GM21528 (cell line): ENCODE results near the gene ADAMTS16.

ENCODE experiments used
- ATAC-seq: cut with Tn5 transposase; IDR thresholded peaks from one replicate; pipeline ENCODE4 v1.9.1; 2021; ENCODE audit warnings: mild to moderate bottlenecking, moderate library complexity; ENCODE audit not compliant: unreplicated experiment, low FRiP score

ADAMTS16 gene

DNA sequence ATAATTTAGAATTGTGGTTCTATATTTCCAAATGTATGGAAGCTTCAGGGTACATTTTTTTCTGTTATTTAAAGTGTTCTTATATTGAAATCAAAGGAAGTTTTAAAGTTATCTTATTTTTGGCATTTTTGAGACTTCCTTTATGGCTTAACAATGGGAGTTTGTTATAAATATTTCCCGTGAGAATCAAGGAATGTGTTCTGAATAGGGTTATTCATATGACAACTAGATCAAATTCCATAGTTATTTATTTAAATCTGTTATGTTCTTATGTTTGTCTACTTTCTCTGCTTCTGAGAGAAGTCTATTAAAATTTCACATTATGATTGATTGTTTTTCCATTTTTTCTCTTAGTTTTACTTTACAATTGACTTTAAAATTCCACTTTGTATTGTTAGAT is 135.1 kb downstream of the ADAMTS16 start:
- no peak for ATAC-seq

DNA sequence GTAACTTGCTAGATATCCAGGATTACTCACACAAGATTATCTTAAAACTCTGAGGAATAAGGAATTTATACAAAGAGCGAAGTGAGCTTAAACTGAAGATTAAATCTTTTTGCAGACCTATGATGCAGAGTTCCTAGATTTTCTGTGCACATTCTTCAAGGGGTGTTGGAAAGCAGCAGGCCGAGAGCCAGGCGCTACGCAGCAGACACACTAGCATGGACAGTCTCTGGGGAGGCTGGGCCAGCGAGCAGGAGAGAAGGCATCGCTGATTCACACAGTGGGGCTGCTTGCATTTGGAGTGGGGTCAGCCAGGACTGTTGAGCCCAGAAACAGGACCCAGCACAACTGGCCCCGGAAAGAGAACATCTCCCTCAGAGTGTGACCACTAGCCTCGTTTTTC is 136.3 kb downstream of the ADAMTS16 start:
- ATAC-seq, result no peak

DNA sequence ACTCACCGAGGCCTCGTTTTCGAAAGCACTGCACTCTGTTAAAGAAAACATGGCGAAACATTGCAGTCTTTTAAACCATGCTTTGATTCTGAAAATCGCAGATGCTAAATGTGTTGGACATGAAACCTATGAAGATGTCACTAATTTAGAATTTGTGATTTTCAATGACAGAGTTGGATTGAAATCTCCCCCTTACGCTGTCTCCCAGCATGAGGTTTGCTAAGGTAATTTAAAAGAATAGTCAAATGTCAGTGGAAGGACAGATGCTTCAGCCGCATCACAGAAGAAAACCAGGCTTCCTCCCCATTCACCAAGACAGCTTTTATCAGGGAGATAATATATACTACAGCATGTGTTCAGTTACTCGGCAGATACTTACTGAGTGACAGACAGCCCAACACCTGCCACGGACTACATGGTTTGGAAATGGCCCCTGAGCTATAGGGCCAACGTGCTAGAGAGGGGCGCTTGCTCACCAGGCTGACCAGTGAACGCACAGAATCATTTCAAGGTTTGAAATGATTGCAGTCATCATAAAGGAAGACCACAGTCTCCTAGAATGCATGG is 136.9 kb downstream of the ADAMTS16 start:
- no peak for ATAC-seq

DNA sequence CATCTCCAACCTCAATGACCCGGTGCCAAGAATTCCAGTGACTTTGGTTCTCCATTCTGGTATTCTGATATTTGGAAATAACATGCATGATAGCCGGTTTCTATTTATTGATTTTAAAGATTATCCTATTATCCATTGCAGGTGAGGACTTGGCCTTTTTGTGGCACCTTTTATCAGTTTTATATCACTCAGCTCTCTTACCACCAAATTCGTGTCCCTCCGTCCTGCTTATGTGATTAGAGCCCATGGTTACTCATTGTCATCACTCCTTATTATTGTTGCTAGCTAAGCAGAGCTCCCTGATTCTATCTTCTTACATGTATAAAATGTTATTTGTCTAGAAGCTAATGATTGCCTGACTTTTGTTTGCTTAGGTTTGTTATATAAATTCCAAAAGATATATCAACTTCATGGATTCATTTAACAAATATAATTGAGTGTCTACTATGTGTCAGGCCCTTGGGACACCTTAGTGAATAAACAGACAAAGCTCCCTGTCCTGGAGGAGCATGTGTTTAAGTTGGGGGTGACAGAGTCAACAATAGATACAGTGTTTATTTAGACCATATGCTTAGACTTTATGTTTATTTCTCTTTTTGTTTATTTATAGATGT is 138.2 kb downstream of the ADAMTS16 start:
- no peak for ATAC-seq

DNA sequence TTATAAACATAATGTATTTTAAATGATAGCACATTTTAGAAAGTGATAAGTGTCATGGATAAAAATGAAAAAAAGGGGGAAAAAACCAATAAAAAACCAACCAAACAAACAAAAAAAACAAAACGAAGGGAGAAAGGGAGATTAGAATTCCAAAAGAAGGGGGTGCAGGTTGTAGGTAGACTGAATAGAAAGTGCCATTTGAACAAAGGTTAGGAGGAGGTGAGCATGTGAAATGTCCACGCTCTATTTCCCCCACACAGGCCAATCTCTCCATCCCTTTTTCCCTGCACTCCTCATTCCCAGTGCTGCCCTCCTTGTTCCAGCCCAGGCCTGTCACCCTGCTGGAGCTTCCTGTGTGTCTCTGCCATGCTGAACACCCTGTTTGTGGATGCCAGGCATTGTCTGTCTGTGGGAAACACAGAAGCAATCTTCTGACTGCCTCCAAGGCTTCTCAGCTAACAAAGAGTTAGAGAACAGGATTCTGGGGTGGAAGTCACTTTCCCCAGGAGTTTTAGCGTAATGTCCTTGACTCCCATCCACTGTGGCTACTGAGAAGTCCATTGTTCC is 138.8 kb downstream of the ADAMTS16 start:
- no peak for ATAC-seq

DNA sequence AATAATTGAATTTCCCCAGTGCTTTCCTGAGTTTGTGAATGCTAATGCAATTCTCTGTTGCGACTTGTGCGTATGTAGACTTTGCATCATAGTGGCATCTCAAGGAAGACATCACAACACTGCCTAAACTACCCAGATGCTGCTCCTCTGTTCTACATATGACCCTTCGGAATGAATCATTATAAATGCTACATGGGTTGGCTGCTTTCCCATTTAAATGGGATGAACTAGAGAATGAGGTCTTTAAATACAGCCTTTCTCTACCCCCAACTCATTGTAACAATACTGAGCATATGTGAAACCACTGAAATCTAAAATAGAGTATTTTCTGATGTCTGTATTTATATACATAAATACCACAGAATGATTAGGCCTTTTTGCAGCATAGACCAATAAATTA is 145.8 kb downstream of the ADAMTS16 start:
- no peak for ATAC-seq

DNA sequence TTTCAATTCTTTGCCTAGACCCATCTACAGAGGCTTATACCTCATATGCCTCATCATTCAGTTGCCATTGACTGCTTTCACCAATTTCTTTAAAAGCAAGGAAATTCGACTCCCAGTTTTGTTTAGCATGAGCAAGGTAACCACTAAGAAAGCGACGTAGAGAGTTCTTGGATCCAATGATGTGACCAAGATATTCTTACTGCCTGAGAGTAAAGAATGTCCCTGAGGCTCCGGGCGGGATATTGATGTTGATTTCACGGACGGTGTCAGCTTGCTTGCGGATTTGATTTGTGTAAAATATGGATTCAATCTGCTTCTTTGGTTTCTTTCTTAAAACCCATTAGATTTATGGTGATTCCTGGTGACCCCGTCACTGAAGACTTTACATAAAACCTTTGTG is 147.3 kb downstream of the ADAMTS16 start:
- ATAC-seq, result no peak

DNA sequence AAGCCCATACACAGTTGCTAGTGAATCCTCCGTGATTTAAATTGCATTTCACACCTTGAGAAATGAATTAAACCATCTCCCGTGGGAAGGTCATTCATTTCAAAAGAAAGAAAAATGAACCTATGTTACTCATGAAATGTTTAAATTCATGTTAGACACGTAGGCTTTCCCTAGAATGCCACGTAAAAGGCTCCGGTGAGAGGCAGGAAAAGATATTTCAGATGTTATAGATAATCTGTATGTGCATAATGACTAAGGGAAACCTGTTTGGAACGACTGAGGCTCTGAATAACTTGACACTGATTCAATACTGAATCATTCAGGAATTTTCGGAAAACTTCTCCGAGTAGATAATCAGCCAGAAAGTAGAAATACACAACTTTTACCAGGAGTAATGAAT is 148.1 kb downstream of the ADAMTS16 start:
- ATAC-seq, result no peak

DNA sequence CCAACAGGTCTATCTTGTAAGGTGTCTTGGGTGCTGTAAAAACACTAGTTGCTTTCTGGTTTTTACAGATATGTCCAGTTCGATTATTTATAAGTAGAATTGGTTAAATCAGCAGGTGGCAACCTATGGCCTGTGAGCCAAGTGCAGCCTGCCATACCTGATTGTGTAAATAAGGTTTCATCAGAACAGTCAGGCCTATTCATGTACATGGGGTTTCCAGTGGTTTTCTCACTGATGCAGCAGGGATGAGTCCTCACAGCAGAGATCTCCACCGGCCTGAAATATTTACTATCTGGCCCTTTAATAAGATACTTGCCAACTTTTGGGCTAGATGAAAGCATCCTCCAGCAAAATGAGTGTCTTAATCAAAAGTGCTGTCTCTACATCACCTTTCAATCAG is 149.4 kb downstream of the ADAMTS16 start:
- no peak for ATAC-seq

DNA sequence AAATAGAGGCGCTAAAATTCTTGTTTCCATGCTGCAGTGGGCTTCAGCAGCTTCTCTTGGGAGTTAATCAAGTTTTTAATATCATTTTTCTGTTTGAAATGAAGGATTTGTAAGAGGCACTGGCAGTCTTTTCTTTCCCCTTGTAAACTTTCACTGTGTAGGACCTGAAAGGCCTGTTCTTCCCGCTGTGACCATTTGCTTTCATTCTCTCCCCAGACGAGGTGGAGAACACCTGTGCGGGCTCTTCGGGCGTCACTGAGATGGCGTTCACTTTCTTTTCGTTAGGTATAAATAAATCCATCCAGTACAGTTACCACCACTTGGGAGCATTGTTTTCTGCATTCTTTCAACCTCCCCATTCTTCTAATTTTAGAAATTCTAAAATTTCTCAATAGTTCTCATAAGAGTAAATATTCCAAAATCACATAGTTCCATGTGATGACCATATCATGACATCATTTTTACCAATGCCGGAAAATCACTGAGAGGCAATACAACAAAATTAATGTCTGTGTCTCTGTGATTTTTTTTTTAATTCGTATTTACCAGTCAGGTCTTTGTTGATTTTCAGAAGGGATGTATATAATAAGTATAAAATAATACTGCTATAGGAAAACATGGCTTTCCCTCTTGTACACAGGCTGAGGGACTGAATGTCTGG is 150.7 kb downstream of the ADAMTS16 start:
- no peak for ATAC-seq

DNA sequence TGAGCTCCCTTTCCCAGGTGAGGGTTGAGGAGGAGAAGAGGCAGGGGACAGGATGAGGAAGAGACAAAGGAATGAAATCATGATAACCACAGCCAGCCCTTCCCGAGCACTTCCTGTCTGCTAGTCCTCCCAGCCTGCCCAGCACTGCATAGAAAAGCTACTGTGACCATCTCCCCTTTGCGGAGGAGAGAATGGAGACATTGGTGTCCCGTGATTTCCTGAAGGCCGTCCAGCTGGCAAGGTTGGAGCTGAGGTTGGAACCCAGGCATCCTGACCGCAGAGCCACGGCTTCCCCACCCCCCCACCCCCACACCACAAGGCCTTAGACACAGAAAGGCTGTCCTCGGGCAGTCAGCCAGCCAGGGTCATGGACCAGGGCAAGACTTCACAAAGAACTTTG is 151.2 kb downstream of the ADAMTS16 start:
- ATAC-seq, result no peak

DNA sequence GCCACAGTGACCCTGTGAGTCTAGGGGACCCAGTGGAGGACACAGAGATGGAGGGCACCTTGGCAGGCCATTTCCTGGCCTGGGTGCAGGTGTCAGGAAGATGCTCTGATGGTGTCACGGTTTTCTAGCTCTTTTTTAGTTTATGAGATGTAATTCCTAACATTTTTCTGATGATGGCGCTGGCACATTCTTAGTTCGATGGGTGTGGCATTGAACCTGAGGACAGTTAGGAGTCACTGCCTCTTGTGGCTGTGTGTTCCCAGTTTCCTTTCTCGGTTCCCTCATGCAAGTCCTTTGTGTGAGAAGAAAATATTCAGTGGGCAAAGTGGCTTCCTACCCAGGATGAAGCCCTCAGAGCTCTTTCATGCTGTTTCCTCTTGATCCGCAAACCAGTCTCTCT is 152.9 kb downstream of the ADAMTS16 start:
- no peak for ATAC-seq

DNA sequence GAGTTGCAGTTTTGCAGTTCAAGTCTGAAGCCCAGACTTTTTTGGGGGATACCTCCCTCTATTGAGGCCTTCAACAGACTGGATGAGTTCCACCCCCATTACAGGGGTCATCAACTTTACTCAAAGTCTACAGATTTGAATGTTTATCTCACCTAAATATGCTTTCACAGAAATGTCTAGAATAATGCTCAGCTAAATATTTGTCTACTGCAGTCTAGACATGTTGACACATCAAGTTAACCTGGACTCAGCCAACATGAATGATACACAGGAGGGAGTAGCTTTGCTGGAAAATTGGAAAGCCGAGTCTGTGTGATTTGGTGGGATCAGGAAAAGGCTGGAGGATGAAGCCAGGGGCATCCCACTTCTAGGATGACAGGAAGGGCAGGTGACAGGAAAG is 154.3 kb downstream of the ADAMTS16 start:
- no peak for ATAC-seq

DNA sequence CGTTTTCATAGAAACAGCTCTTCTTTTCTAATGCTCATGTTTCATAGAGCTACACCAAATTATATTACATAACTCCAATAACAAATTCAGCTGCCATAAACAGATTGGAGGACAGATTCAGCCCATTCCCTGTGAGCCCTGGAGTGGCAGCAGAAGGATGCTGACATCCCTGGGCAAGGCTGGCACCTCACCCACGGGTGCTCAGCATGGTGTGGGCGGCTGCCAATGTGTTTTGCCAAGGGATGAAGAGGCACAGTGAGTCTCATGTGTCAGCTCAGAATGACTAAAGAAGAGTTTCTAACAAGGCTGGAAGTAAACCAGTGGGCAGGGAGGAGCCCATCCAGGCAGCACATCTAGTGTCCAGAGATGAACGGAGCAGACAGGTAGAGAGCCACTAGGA is 155.2 kb downstream of the ADAMTS16 start:
- ATAC-seq, result no peak

DNA sequence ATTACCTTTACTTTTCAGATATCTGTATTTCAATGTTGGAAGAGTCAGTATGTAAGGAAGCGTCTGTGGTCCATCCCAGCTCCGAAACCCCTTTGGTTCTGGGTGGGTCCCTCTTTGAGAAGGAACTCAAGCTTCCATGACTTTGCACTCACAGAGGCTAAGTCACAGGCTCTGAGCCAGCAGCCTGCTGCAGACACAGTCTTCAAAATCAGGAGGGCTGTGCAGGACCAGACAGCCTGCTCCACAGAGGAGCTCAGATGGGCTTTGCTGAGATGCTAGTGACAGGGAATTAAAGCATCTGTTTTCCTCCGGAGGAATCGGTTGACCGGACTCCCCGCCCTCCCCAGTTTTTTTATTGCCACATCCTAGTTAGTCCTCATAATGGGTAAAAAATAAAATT is 155.9 kb downstream of the ADAMTS16 start:
- ATAC-seq, result no peak

DNA sequence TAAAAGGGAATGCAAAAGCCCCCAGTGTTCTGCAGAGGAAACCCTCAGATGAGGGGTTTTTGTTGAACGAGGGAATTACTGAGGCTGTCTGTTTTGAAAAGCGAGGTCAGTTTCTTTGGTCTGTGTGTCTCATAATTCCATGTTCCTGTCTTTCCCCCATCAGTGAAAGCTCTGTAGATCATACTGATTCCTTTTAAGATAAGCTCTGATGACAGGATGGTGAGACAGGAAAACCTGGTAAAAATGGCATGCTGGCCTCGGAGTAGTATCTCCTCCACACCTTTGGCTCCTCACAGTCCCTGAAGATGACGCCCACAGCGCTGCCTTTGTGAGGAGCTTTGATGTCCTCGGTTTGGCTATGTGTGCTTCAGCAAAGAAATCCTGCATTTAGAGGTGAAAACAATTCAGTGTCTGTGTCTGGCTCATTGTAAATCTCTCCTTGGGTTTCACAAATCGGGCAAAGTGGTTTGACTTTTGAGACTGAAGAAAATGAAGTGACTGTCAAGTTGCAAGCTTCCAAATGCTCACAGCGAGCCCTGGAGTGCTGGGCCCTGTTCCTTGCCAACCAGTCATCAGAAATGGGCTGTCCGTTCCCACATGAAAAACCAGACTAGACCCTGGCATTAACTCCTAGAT is 157.4 kb downstream of the ADAMTS16 start:
- no peak for ATAC-seq

DNA sequence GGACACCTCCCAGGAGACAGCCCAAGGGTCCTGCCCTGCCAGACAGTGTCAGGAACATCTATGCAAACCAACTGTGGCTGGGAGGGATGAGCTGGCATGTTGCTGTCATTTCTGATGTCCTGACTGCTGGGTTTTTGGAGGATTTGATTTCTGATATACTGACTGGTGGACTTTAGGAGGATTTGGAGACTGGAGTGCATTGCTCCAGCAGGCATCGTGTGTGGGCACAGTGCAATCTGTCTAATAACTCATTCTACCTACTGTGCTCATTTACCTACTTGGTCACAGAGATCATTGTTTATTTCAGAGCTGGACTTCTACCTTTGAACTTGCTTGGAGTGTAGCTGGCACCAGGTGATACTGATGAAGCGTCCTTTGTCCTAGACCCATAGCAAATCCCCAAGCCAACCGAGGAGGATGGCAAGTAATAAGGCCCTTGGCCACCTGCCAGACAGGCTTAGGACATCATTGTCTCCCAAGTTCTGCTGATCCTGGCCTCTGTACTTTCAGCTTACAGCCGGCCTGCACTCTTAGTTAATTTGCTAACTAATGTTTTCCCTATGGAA is 158.0 kb downstream of the ADAMTS16 start:
- no peak for ATAC-seq

DNA sequence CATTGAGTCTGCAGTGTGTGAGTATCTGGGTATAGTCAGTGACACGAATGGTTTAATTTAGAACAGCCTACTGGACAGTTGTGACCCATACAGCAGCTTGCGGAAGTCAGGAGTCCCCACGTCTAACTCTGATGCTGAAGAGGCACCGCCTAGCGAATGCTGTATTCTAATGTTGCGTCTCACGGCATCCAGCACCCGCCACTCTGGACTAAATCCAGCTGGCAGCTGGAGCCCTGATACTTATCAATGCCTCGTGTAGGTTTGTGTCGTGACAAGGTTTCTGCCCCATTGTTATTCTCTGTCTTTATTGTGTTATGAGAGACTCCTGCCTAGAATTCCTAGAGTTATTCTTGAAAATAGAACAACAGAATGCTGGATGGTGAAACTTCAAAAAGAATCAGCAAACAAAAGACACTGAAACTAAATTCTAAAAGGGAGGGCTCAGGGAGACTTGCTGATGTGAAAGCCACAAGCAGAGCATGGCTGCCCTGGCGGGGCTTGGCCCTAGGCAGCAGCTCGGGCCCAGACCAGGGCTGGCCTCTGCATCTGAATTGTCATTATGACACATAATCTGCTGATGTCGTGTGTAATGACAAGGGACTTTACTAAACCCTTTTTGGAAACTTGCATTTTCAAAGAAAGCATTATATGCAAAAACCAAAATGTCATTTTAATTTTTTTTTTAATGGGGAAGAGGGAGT is 158.9 kb downstream of the ADAMTS16 start:
- no peak for ATAC-seq

DNA sequence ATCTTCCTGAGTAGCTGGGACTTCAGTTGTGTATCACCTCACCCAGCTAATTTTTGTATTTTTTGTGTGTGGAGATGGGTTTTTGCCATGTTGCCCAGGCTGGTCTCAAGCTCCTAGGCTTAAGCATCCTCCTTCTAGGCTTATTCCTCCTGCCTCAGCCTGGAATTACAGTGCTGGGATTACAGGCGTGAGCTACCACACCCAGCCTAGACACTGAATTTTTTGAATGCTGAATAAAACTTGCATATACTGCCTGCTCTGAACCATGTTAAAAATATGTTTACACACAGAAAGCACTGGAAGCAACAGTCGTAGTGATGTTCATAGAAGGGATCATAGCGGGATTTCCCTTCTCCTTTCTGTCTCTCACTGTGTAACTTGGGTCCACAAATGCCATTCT is 161.0 kb downstream of the ADAMTS16 start:
- ATAC-seq, result no peak

DNA sequence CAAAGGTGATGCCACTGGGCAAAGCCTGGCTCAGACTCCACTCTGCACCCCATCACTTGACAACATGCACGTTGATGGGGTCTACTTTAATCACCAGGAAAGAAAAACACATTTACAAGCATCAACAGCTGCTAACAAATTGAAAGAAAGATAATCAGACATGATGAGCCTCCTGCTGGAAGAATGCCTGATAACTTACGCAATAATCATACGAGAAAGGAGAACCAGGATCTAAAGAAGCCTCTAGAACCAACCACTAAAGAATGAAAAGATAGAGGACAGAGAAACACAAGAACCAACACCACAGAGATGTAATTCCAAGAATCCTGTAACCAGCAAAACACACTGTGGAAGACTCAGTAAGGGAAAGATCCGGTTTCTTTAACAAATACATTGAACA is 162.1 kb downstream of the ADAMTS16 start:
- no peak for ATAC-seq

DNA sequence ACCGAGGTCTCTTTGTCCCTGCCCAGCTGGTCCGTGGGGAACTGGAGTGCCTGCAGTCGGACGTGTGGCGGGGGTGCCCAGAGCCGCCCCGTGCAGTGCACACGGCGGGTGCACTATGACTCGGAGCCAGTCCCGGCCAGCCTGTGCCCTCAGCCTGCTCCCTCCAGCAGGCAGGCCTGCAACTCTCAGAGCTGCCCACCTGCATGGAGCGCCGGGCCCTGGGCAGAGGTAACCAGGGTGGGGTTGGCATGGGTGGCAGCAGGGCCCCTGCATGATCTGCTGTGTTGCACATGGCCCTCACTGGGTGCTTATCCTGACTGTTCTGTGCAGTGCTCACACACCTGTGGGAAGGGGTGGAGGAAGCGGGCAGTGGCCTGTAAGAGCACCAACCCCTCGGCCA is 163.1 kb downstream of the ADAMTS16 start:
- ATAC-seq, result no peak
